Measurements from ENCODE around the gene CD38.

The CD38 gene

GRCh38 chr4:15902746-15903145 lies 124.6 kb downstream of the CD38 start:
- no peak for DNase-seq
